SKM-1 (cell line): Measurements from ENCODE around the gene DNAH8.
"Not testable (repeated sequence)": the region's sequence is repeated elsewhere in the genome, so short reads cannot be mapped to it uniquely, and the experiment has no call there.

Experiments
- DNase-seq: peaks from one replicate; lab custom pipeline; 2025; ENCODE audit not compliant: unreplicated experiment; lab: John Stamatoyannopoulos, UW

DNAH8 gene

DNA sequence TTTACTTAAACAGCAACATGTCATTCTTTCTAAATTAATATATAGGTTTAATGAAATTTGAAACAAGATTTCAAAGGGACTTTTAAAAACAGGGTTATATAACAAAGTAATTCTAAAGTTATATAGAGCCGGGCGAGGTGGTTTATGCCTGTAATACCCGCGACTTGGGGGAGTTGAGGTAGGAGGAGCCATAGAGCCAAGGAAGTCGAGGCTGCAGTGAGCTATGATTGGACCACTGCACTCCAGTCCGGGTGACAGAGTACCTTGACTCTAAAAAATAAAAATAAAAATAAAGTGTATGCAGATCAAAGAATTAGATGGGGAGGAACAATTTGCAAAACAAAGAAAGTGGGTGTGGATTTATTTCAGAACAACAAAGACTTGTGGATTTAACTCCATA lies 182.4 kb downstream of the DNAH8 start:
- no peak for DNase-seq

GRCh38 chr6:38901802-38902522 lies 186.9 kb downstream of the DNAH8 start:
- DNase-seq, result no peak

- DNase-seq, result no peak
Measured at GRCh38 chr6:38906582-38906981, 191.5 kb downstream of the DNAH8 start.

DNA sequence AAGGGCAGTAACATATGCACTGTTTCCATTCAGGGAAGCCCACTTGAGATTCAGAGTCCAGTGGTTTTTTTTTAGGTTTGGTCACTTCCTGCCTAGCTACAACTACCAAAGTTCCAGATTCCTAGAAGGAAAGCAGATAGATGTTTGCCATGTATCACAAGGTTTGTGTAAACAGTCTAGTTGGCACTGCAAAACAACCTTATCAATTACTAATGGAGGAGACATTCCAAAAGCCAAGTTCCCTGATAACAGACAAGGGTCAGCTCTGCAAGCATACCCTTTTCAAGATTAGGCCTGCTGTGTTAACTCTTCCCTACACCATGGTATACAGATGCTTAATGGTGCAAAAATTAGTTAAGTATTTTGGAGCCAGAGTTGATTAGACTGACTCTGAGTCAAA lies 192.2 kb downstream of the DNAH8 start:
- DNase-seq, result no peak

- DNase-seq, result no peak
Measured at GRCh38 chr6:38909015-38909730, 194.1 kb downstream of the DNAH8 start.

GRCh38 chr6:38910207-38910606 lies 195.1 kb downstream of the DNAH8 start:
- no peak for DNase-seq

DNA sequence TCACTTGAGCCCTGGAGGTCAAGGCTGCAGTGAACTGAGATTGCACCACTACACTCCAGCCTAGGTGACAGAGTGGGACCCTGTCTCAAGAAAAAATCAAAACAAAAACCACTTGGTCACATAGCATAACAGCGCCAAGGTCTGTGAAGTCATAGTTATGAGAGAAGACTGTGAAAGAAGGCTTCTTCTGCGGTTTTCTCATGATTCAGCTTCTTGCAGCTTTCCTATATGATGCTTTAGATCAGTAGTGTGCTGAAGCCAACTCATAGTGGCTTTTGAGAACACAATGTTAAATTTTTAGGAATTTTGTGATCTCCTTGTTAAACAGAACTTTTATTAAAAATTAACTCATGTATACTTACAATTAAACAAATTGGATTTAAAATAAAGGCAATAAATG lies 197.3 kb downstream of the DNAH8 start:
- DNase-seq, result no peak

GRCh38 chr6:38915205-38915925 lies 200.3 kb downstream of the DNAH8 start:
- DNase-seq, result no peak

DNA sequence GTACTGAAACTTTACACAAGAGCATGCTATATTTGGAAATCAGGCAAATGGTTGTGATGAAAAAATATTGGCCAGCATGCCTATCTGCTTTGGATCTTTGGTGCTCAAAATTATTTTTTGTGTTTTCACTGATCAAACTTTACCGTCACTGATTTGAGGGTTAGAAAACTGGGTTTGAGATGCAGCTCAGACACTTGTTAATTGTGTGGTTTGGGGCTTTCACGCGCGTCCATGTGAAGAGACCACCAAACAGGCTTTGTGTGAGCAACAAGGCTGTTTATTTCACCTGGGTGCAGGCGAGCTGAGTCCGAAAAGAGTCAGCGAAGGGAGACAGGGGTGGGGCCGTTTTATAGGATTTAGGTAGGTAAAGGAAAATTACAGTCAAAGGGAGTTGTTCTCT lies 206.4 kb downstream of the DNAH8 start:
- not testable (repeated sequence) for DNase-seq

DNA sequence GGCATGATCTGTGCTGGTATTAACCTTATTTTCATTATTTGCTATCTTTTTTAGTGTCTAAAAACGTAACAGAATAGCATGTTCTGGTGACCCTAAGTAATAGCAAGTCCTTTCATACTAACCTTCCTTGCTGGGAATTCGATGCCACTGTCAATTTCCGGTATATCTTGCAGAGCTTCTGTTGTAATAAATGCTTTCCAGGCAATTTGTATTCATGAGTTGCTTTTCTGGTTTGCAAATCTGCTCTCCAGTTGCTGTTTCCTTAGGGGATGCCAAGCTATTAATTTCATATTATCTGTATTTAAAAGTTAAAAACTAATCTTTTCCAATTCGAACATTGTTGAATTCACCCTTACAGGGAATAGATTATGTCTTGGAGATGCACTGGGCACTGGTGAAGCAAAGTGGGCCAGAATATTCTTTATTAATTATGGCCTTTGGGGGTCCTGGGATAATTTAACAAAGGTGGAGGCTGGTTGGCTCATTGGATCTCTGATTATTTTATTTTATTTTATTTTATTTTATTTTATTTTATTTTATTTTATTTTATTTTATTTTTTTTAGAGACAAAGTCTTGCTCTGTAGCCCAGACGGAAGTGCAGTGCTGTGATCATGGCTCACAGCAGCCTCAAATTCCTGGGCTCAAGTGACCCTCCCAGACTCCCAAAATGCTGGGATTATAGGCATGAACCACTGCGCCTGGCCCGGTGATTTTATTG lies 209.8 kb downstream of the DNAH8 start:
- DNase-seq, result no peak

DNA sequence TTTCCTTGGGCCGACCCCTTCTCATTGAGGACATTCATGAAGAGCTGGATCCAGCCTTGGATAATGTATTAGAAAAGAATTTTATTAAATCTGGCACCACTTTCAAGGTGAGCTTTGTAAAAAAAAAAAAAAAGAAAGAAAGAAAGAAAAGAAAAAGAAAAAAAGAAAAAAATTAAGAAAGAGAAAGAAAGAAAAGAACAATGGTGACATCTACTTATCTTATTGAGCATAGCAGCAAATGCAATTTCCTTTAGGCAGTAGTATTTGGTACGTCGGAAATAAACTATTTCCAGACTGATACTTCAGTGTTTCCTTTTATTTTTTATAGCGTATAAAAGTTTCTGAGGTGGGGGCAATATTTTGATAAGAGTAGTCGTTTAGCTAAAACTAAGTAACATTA lies 214.4 kb downstream of the DNAH8 start:
- no peak for DNase-seq

DNA sequence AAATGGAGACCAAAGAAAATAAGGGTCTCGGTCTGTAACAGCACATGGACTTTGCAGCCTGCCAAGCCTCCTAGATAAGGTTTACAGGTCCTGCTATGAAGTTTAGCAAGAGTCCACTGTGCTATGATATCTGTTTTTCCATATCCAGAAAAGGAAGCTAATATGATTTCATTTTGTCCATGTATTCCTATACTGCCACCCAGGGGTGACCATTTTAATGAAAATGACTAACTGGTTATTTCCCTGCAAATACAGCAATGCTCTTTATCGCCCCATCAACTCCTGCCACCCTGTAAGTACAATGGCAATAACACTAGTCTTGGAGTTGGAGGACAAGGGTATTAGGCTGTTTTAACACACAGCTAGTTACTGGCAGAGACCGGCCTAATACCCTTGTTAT lies 218.3 kb downstream of the DNAH8 start:
- peak; percentile 6 for DNase-seq

DNA sequence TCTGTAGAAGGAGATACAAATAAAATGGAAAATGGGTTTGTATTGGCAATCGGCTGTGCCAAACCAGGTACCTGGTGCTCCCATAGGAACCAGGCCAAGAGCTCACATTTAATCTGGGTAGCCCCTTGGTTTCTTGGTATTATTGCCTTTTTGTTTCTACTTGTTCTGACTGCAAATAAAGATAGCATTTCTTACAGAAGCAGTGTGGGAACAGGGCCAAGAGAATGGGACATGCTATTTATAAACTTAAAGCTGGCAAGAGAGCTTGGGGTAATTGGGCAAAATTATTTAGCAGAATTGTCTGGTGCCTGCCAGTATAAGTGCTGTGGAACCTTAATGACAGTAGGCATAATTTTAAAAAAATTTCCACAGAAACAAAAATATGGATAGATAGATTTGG lies 219.9 kb downstream of the DNAH8 start:
- no peak for DNase-seq

- no peak for DNase-seq
Measured at GRCh38 chr6:38937839-38938613, 222.9 kb downstream of the DNAH8 start.

- DNase-seq, result no peak
Measured at GRCh38 chr6:38938741-38939140, 223.6 kb downstream of the DNAH8 start.

GRCh38 chr6:38942442-38942841 lies 227.3 kb downstream of the DNAH8 start:
- no peak for DNase-seq

DNA sequence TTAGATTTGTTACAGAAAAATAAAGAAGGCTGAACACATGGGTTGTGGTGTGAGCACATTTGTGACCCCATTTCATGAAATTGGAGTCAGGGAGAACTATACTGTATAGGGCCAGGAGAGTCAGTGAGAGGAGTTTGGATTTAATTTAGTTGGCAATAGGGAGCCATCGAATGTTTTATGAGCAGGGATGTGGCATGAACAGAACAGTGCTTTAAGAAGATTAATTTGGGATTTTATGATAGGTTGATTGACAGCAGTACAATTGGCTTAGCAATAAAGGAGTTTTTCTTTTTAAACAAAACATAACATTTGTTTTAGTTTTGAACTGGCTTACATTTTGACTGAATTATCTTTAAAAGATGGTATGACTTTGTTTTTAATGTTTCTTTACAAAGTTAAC lies 227.9 kb downstream of the DNAH8 start:
- DNase-seq, result no peak

DNA sequence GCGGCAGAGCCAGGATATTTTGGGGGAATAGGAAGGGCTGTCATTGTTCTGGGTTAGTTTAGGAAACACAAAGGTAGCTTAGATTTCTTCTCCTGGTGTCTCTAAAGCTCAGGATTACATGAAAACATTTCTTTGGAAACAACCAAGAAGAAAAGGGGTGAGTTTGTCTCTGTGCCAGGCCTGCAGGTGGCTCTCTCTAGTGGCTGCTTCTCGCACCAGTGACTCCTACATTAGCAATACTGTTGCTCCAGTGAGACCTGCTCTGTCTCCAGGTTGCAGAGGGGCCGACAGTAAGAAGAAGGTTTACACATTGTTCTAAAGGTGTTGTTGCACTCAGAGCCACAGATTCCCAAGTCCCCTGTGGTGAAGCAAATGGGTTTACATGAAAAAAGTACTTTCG lies 228.9 kb downstream of the DNAH8 start:
- no peak for DNase-seq

- DNase-seq, result no peak
Measured at GRCh38 chr6:38944655-38945279, 229.7 kb downstream of the DNAH8 start.

GRCh38 chr6:38955861-38956260 lies 240.8 kb downstream of the DNAH8 start:
- DNase-seq, result no peak
